ENCODE results near the gene NCAM2. TPM values are rescaled to one million over a fixed set of nuclear protein-coding genes. Genes with fewer than 3 reads are reported as not detected.

NCAM2 gene
- total RNA-seq, 1 experiment from 2014 or later: 2.4 TPM

DNA sequence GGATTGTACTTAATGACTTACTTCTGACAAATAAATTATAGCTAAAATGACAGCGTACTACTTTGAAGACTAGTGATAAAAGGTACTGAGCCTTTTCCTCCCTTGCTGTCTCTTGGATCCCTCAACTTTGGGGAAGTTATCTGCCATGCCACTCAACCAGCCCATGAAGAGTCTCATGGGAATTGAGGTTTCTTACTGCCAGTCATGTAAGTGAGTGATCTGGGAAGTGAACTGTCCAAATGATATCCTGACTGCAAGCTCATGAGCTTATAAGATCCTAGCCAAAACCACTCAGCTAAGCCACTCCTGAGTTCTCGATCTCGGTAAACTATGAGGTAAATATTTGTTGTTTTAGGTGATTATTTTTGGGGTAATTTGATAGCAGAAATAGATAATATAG, 247.8 kb downstream of the NCAM2 start:
- no peak for DNase-seq
- no TSS peak for BruUV-seq (replicated peaks)
- no peak overlapping the region for H3K4me3 ChIP-seq (ENCODE audit: low read length)
- no peaks in the 10 kb centered on the region for H3K36me3 ChIP-seq (ENCODE audit: low read depth, low read length)
- H3F3A ChIP-seq (ENCODE audit: low read length, unreplicated experiment): no peaks in the 10 kb centered on the region
- no peak overlapping the region for H3K4me2 ChIP-seq (ENCODE audit: low read length)
- intact Hi-C loops (cut with micrococcal nuclease): no loop called here
- peaks cover 3% of the 10 kb centered on the region; the same call in 1 of the 2 replicates for H3K4me1 ChIP-seq (ENCODE audit: insufficient read depth, low read length)
- no peaks in the 10 kb centered on the region for H4K20me1 ChIP-seq (ENCODE audit: low read length)
- no peak overlapping the region for H2AFZ ChIP-seq (ENCODE audit: low read length)
- no peaks in the 10 kb centered on the region for H3K79me2 ChIP-seq (ENCODE audit: low read length)
- CTCF ChIA-PET: no interaction called here
- TF ChIP-seq CTCF (conservative IDR thresholded peaks at IDR 0.05; ENCODE audit: low read depth, low read length): no peak
- TF ChIP-seq EZH2phosphoT487 (IDR thresholded peaks at IDR 0.05; ENCODE audit: borderline replicate concordance, low read length): no peak
- no peak for TF ChIP-seq EZH2 (IDR thresholded peaks at IDR 0.05; ENCODE audit: low read length, unreplicated experiment)
- no peak overlapping the region for H3K9ac ChIP-seq (ENCODE audit: low read length)
- POLR2A ChIA-PET (ENCODE audit: unreplicated experiment): no interaction called here
- ATAC-seq: no peak
- H3K27me3 ChIP-seq (ENCODE audit: low read length): no peaks in the 10 kb centered on the region
- H3K9me3 ChIP-seq (ENCODE audit: low read length): no peaks in the 10 kb centered on the region
- H3K9me2 ChIP-seq (replicated peaks; ENCODE audit: low read length): no peaks in the 10 kb centered on the region
- H3K27ac ChIP-seq (ENCODE audit: low read length): no peak overlapping the region

- no TSS peak for BruUV-seq (replicated peaks)
- H3K79me2 ChIP-seq (ENCODE audit: low read length): no peaks in the 10 kb centered on the region
- intact Hi-C loops (cut with micrococcal nuclease): no loop called here
- no peak overlapping the region for H2AFZ ChIP-seq (ENCODE audit: low read length)
- H4K20me1 ChIP-seq (ENCODE audit: low read length): no peaks in the 10 kb centered on the region
- ChIA-PET CTCF (no interaction called here), POLR2A (ENCODE audit: unreplicated experiment) (no interaction called here)
- no peaks in the 10 kb centered on the region for H3K36me3 ChIP-seq (ENCODE audit: low read depth, low read length)
- H3K9me2 ChIP-seq (replicated peaks; ENCODE audit: low read length): no peaks in the 10 kb centered on the region
- no peak overlapping the region for H3K27ac ChIP-seq (ENCODE audit: low read length)
- peaks cover 3% of the 10 kb centered on the region; the same call in 1 of the 2 replicates for H3K4me1 ChIP-seq (ENCODE audit: insufficient read depth, low read length)
- H3K9ac ChIP-seq (ENCODE audit: low read length): no peak overlapping the region
- H3K9me3 ChIP-seq (ENCODE audit: low read length): no peaks in the 10 kb centered on the region
- ATAC-seq: peak; percentile 81
- TF ChIP-seq CTCF (conservative IDR thresholded peaks at IDR 0.05; ENCODE audit: low read depth, low read length): no peak
- no peak for TF ChIP-seq EZH2 (IDR thresholded peaks at IDR 0.05; ENCODE audit: low read length, unreplicated experiment)
- no peak for TF ChIP-seq EZH2phosphoT487 (IDR thresholded peaks at IDR 0.05; ENCODE audit: borderline replicate concordance, low read length)
- H3K27me3 ChIP-seq (ENCODE audit: low read length): no peaks in the 10 kb centered on the region
- DNase-seq: peak; percentile 50
- H3K4me2 ChIP-seq (ENCODE audit: low read length): no peak overlapping the region
- no peaks in the 10 kb centered on the region for H3F3A ChIP-seq (ENCODE audit: low read length, unreplicated experiment)
- no peak overlapping the region for H3K4me3 ChIP-seq (ENCODE audit: low read length)
Measured at GRCh38 chr21:21247424-21247823, 249.2 kb downstream of the NCAM2 start.

DNA sequence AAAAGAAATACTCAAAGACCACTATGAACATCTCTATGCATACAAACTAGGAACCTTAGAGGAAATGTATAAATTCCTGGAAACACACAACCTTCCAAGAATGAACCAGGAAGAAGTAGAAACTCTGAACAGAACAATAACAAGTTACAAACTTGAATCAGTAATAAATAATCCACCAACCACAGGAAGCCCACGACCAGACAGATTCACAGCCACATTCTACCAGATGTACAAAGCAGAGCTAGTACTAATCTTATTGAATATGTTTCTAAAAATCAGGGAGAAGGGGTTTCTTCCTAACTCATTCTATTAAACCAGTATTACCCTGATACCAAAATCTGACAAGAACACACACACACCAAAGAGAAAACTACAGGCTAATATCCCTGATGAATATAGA, 263.8 kb downstream of the NCAM2 start:
- ATAC-seq: no peak
- Histone ChIP-seq H3K4me1 (ENCODE audit: insufficient read depth, low read length) (no peaks in the 10 kb centered on the region), H3K4me2 (ENCODE audit: low read length) (no peak overlapping the region), H3K79me2 (ENCODE audit: low read length) (no peaks in the 10 kb centered on the region), H4K20me1 (ENCODE audit: low read length) (no peaks in the 10 kb centered on the region), H3K9ac (ENCODE audit: low read length) (no peak overlapping the region), H3F3A (ENCODE audit: low read length, unreplicated experiment) (no peaks in the 10 kb centered on the region), H3K9me2 (replicated peaks; ENCODE audit: low read length) (no peaks in the 10 kb centered on the region), H3K9me3 (ENCODE audit: low read length) (no peaks in the 10 kb centered on the region; the same call in 1 of the 2 replicates), H3K27ac (ENCODE audit: low read length) (no peak overlapping the region), H2AFZ (ENCODE audit: low read length) (no peak overlapping the region), H3K36me3 (ENCODE audit: low read depth, low read length) (no peaks in the 10 kb centered on the region), H3K27me3 (ENCODE audit: low read length) (no peaks in the 10 kb centered on the region), H3K4me3 (ENCODE audit: low read length) (no peak overlapping the region)
- BruUV-seq (replicated peaks): no TSS peak
- no peak for TF ChIP-seq EZH2phosphoT487 (IDR thresholded peaks at IDR 0.05; ENCODE audit: borderline replicate concordance, low read length)
- no peak for TF ChIP-seq EZH2 (IDR thresholded peaks at IDR 0.05; ENCODE audit: low read length, unreplicated experiment)
- no peak for TF ChIP-seq CTCF (conservative IDR thresholded peaks at IDR 0.05; ENCODE audit: low read depth, low read length)
- CTCF ChIA-PET: no interaction called here
- POLR2A ChIA-PET (ENCODE audit: unreplicated experiment): no interaction called here
- no peak for DNase-seq
- intact Hi-C loops (cut with micrococcal nuclease): no loop called here

All from PC-3 (cell line).